ENCODE data around the gene CACNA2D1.

CACNA2D1 gene

DNA sequence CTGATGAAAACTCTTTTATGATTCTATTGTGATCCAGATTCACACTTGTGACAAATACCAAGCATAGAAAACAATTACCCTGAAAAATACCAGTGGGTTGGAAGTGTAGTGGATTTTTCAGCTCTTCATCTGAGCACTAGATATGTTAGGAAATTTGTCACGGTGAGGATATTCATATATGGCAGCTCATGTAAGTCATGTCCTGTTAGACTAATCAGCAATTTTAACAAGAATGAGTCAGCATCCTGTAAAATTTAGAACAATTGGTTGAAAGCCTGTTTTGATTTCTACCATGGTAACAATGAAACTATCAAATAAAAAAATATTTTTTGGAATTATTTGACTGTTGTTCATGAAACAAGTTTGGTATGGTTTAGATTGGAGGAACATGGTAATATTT, 334.3 kb downstream of the CACNA2D1 start:
- DNase-seq (ENCODE audit: low spot score): no peak

DNA sequence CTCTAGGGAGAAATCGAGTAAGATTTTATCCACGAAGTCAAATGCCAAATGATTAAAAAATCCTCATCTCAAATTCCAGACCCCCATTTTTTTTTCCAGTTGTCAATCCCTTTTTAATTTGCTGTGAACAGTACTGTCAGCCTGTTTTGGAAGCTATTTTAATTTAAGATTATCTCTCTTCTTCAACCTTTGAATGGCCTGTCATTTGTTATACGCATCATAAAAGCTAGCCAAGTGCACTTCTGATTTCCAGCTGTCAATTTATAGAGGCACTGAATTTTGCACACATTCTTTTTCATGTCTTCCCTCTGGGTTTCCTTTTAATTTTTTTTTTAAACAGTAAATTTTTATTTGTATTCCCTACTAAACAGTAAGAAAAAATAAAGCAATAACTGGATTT, 337.4 kb downstream of the CACNA2D1 start:
- no peak for DNase-seq (ENCODE audit: low spot score)

DNA sequence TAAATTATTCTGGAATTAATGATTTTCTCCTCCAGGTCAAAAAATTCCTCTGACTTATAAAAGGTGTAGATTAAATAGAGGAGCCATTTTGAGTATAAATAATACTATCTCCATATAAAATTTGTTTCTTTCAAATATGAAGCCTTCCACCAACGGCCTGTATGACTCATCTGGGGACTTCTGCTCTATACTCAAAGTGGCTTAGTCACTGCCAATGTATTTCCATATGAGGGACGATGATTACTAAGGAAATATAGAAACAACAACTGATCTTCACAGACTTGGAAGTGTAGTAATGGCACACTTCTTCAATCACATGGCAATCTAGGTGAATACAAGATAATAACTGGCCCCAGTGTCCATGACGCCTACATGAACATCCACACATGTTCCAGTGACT, 338.1 kb downstream of the CACNA2D1 start:
- no peak for DNase-seq (ENCODE audit: low spot score)

DNA sequence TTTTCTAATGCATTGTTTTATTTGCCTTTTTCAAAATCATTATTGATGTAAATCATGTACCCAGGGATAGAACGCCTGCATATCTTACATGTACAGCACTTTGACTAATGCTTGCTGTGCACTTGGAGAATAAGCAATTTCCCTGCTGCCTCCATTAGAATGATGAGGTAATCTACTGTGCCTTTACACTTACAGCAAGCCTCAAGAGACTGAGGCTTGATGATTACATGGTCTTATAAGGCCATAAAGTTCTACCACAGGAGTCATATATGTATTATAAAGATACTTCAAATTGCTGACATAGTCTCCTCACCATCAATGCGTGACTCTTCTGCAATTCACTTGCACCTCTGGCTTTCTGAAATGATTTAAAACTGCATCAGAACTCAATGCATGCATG, 345.2 kb downstream of the CACNA2D1 start:
- DNase-seq (ENCODE audit: low spot score): no peak

DNA sequence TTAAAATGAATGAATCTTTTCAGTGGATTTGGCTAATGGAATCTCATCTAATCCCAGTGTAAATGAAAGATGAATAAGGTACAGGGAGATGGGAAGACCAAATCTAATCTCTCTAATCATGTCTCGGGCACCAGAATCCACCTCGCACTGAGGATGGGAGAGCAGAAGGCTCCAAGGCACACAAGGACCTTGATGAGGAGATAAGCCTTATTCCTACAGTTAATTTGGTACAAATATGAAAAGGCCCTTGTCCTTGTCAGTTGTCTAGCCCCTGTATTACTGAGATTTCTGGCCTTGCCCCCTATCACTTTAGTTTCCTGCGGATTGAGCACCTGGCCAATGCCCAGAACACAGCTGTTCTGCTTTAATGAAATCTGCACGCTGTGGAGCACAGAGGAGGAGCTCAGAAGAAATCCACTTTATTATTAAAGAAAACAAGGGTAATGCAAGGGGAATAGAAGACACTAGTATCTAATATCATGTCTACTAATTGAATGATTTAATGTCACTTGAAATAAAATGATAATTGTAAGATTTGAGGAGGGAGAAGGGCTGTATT, 352.4 kb downstream of the CACNA2D1 start:
- DNase-seq (ENCODE audit: low spot score): no peak

DNA sequence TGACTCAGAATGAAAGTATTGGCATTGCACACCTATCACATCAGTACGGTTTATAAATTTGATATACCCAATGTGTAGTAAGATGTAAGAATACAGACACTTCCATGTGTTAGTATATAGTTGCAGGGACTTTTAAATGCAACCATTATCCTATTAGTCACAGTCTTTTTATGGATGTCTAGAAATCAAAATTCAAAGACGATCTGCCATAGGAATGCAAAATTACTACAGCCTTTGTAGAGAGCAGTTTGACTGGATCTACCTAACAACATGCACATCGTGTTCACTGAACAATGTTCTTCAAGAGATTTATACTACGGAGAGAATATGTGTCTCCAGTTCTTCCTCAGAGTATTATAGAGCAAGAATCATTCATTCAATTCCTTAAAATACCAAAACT, 356.5 kb downstream of the CACNA2D1 start:
- DNase-seq (ENCODE audit: low spot score): no peak

DNA sequence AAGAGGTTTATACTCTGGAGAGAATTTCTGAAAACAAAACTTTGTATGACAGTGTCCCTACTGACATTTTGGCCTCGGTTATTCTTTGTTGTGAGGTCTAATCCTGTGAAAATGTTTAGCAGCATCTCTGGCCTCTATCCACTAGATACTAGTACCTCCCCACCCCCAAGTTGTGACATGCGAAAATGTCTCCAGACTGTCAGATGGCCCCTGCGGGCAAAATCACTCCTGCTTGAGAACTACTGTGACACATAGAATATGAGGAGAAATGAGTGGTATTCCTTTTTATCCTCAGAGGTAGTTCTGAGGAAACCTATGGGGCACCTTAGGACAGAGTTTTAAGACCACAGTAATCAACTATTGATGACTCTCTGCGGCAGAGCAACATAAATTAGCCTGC, 358.5 kb downstream of the CACNA2D1 start:
- no peak for DNase-seq (ENCODE audit: low spot score)

DNA sequence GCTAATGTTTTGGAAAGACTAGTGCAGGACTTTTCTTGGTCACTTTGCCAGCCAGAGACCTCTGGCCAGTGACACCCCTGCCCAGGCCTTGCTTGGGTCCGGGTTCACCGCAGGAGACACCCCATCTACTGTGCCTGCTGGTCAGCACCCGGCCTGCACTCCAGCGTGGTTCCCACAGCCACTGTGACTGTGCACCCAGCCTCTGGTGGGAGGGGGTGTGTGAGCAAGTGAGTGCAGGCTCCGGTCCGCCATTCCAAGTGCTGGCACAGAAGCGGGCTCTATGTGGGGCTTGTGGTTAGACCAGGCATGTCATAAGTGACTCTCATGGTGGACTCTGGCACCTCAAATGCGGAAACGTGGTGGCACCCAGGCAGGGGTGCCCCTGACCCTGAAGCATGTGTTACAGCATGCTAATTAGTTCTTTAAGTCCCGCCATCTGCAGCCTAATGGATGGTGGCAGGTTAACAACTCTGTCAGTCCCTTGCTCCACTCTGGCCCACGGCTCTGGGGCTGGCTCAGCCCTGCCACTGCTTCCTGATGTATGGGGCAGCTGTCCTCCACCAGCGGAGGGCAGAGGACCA, 361.8 kb downstream of the CACNA2D1 start:
- DNase-seq (ENCODE audit: low spot score): no peak

DNA sequence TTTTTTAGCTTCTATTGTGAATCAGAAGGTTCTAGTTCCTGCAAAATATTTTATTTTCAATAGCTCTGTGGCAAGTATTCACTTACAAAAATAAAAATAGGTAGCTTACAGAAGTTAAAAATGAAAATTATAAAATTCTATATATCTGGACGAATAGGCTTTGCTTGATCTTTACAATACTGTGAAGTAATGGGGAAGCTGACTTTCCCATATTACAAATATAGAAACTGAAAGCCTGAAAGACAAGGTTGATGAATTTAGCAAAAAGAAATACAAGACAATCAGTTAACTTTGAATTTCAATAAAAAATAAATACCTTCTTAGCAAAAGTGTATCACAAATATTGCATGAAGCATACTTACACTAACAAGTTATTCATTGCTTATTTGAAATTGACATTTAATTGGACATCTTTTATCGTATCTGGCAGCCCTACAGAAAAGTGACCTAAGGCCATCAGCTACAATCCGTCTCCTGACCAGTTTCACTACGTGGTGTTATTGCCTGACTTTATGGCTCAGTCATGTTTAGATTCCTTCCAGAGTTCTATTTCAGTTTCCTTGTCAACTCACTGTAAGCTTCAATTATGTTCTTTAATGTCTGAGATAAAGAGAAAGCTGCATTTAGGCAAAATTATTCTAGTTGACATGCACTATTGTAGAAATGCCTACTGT, 363.2 kb downstream of the CACNA2D1 start:
- DNase-seq (ENCODE audit: low spot score): no peak

DNA sequence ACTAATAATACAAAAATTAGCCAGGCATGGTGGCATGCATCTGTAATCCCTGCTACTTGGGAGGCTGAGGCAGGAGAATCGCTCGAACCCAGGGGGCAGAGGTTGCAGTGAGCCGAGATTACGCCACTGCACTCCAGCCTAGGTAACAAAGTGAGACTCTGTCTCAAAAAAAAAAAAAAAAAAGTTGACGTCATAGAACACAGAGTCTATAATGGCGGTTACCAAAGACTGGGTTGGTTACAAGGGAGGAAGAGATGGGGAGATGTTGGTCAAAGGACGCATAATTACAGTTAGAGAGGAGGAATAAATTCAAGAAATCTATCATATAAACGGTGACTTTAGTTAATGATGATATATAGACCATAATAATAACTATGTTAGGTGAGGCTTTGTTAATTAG, 364.1 kb downstream of the CACNA2D1 start:
- no peak for DNase-seq (ENCODE audit: low spot score)

DNA sequence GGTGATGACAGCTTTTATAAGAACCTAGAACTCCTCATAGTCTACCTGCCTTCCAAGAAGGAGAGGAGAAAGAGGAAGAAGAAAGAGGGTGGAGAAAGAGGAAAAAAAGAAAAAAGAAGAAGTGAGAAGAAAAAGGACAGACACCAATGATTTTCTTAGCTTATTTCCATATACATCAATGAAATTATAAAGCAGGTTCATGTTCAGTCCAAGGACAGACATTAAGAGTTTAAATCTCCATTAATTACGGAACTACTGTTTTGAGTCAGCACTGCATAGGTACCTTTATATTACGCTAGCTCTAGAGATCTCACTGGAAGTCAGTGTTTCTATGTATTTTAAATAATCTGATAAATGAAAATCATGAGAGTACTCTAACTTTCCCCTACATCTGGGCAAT, 364.8 kb downstream of the CACNA2D1 start:
- no peak for DNase-seq (ENCODE audit: low spot score)

DNA sequence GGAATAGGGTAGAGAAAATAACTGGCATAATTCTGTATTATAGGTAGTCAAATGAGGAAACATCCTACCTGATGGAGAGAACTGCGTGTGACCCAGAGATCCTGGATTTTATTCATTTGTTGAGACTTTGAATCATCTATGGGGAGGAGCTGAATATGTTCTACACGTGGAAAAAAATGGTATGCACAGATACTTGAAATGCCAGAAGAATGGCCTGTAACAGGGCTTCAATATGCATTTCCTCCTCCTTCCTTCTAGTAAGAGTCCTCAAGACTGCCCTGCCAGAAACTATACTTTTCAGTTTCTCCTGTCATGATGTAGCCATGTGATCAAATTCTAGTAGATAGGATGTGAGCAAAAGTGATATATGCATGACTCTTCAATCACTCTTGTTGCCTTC, 372.1 kb downstream of the CACNA2D1 start:
- no peak for DNase-seq (ENCODE audit: low spot score)

DNA sequence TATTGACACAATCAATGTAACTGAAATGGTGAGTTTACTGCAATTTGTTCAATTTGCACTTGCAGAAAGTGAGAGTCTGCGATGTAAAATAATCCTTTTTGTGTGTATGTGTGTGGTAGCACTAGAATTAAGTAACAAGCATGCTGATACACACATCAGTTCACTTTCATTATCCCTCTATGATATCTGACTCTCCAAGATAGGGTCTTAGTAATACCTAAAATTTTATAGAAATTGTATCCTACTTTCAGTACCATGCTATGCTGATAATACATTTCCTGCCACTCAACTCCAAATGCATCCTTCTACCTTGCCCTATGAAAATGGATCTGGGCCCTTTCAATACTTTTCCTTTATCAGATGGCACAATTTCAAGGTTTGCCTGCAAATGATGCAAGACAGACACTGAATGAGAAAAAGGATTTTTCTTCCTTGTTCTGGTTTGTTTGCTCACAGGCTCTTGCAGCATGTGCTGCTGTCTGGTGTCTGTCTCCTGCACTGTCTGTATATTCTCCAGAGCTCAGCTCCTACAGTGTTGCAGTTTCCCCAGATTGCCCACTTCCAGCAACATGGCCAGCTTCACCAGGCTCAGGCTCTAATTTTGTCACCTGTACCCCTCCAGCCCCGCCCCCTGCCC, 375.8 kb downstream of the CACNA2D1 start:
- no peak for DNase-seq (ENCODE audit: low spot score)

DNA sequence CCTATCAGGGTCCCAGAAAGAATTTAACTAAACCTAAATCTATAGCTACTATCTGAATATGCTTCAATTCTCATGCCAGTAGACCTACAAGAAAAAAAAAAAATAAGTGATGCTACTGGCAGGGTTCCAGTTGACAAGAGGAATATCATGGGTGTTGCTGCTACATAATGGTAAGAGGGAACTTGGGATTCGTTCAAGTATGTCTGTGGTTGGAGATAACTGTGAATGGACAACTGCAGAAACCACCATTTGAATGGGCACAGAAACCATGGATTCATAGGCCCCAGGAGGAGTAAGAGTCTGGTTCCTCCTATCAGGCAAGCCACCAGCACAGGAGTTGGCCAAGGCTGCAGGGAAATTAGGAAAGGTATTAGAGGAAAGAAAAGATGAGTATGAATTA, 386.1 kb downstream of the CACNA2D1 start:
- DNase-seq (ENCODE audit: low spot score): no peak

DNA sequence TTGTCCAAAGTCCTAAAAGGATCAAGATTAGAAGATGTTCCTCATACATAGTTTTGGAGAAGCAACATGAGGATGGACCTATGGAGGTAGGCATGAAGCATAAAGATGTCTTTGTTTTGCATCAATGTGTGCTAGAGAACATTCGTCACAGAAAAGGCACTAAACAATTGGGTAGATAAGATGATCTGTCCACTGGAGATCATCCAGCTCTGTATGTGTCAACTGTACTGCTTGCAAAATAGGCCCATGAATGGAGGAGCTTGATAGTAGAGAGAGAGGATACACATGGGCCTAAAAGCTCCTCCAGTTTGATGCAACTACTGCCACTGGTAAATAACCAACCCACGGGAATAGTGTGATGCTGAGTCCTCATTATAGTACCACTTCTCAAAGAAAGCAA, 387.3 kb downstream of the CACNA2D1 start:
- DNase-seq (ENCODE audit: low spot score): no peak

DNA sequence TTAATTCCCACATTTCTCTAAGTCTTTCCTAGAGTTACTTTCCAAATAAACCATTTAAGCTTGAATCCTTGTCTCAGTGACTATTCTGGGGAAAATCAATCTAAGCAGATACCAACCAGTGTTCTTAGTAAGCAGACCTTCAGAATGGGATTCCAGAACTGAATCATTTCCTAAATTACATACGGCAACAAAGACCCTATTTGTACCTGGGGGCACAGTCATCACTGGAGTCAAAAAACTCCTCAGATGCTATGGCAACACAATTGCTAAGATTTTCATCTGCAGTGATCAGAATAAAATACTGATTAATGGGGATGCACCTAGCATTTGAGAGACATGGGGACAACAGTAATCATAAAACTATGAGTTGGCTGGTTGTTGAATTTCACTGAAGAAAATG, 389.0 kb downstream of the CACNA2D1 start:
- no peak for DNase-seq (ENCODE audit: low spot score)

DNA sequence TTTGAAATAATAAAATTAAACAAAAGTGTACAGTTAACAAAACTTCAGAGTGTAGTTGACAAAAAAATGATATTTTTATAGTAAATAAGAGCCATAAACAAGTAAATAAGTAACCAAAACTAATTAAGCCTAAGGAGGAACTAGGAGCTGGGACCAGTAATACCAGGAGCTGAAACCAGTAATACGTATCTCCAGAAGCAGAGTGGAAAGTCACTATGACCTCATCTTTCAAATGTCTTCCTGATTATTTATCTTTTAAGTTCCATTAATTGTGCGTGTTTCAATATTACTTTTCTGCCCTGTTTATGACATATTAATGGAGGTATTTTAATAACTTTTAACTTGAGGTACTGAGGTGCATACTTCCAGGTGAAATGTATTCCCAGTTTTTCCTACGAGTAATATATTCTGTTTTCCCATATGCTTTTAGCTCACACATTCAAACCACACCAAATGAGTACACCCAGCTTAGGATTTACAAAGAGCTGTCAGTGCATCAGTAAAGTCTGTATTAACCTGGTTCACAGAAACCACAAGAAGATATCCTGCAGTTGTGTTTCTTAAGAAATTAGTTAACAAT, 390.0 kb downstream of the CACNA2D1 start:
- no peak for DNase-seq (ENCODE audit: low spot score)

DNA sequence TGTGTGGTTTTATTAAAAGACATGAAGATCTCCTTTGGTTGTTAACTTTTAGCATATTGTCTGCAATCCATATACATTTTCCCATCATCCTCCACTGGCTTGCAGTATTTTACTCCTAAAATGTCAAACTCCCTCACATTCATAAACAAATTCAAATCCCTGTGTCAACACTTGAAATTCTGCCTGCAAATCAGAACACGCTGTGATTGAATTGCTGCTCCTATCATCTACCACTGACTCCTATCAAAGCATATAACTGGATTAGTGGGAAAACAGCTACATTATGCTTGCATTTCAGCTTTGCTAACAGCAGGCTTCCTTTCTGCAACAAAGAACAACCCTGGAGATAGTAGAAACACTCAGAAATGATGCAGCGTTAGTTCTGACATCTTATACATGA, 392.0 kb downstream of the CACNA2D1 start:
- DNase-seq (ENCODE audit: low spot score): no peak

DNA sequence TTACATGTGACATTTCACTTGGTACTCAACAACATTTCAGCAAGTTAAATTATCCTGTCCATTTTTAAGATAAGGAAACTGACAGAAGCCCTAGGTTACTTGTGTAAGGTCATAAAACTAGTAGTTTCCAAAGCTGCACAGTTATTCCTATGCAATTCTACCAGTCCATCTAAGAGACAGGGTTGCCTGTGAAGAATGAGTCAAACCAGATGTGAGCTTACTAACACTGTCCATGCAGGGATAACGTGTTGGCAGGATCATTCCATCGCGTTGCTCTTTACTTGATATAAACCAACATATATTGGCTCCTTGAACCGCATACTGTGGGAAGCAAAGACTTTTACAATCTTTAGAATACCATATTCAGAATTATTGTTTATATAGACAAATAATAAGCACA, 392.8 kb downstream of the CACNA2D1 start:
- DNase-seq (ENCODE audit: low spot score): no peak

DNA sequence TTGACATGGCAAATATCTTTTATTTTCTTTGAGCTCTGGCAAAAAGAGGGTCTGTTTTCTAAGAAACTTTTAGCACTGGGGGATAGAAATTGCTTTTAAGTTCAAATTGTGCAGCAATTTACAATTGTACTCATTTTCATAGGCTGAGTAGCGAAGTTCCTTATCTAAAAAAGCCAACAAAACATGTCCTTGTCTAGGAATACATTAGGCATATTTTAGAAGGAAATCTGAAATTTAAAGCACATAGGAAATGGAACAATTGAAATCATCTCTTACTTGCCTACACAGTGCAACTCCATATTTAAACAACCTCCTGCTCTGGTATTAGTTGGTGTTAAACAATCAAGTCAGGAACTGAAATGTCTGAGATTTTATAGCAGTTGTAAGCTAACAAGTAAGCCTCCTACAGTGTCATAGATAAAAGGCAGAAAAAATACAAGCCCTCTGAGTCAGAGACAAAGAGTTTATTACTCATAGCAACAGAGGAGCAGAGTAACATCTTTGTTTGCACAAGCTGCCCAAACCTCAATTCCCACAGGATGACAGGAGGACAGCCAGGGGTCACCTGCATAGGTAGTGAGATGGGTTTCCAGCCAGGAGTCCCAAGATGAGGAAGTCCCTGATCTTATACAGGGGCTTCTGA, 393.6 kb downstream of the CACNA2D1 start:
- no peak for DNase-seq (ENCODE audit: low spot score)

DNA sequence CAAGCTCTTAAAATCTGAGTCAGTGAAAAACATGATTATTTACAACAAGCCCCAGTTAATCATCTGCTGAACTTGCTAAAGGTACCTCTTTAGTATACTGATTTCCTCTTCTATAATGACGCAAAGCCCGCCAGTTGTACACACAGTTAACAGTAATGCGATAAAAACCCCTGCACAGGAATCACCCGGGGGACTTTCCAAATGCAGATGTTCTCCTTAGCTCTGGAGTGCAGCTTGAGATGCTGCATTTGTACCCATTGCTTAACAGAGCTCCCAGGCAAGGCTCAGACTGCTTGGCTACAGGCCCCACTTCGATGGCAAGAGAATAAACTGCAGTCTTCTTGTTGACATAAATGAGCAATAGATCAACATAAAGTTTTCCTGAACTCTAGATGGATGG, 394.1 kb downstream of the CACNA2D1 start:
- no peak for DNase-seq (ENCODE audit: low spot score)

DNA sequence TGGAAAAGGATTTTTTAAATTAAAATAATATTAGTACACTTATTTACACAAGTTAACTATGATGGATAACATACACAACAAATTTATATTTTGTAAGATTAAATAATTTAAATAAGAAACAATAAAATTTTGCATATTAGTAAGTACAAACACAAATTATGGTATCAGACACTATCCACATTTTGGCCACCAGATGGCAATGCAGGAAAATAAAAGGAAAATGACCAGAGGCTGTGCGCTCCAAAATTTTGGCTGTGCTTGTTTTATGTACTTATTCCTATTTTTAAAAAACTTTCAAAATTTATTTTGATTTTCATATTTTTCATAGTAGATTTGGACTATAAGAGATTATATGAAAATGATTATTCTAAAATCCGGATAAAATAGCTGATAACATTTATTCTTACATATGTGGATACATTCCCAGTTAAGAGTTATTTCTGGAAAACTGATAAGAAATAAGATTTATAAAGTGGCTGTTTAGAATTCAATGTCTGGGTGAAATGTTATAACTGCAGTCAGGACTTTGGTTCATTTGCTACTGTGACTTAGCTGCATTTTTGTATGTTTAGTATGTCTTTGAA, 399.0 kb downstream of the CACNA2D1 start:
- no peak for DNase-seq (ENCODE audit: low spot score)
